Endothelial cell of umbilical vein (primary cell): ENCODE measurements around the gene CNNM3. TPM values are rescaled to one million over a fixed set of nuclear protein-coding genes. Genes with fewer than 3 reads are reported as not detected.

Experiments used
- BruUV-seq: library from RNA; stranded (reverse); fragments of 400-500 nt; replicated peaks from 2 replicates; lab custom pipeline; 2021; lab: Mats Ljungman, UMichigan
- CTCF ChIA-PET: fragments of 300-600, 350-600 bp; sonication (Branson Sonifier 250); formaldehyde crosslinking; loops from one replicate; lab custom pipeline; 2021; ENCODE audit warnings: antibody characterized with exemption, inconsistent platforms; lab: Charles Lee
- POLR2A ChIA-PET: fragments of 300-600, 350-600 bp; sonication (Branson Sonifier 250); formaldehyde crosslinking; loops from one replicate; lab custom pipeline; 2021; ENCODE audit warnings: antibody characterized with exemption, inconsistent platforms; lab: Charles Lee
- DNase-seq: peaks from one replicate; pipeline ENCODE4 v3.0.0-alpha.2; 2011; ENCODE audit warnings: low read depth, low spot score
- FAIRE-seq: peaks from 2 replicates; lab custom pipeline; 2011; peaks lifted over from hg19 to GRCh38; lab: Jason Lieb, UNC
- H2AFZ ChIP-seq: 2 replicates; pipeline ENCODE4 v1.6.0; 2012; ENCODE audit warnings: low read depth, low read length, control low read depth, inconsistent platforms
- H3K27ac ChIP-seq: 2 replicates; pipeline ENCODE4 v1.5.1; 2011; ENCODE audit warnings: low read depth, mild to moderate bottlenecking, control low read depth, low read length, moderate library complexity; ENCODE audit not compliant: insufficient read depth
- H3K27me3 ChIP-seq, 2 experiments: 2 replicates each; pipeline versions ENCODE4 v1.6.0 to v1.6.1; 2011; ENCODE audit warnings: low read length in 2 of 2, mixed read lengths in 1 of 2; ENCODE audit not compliant: control insufficient read depth in 2 of 2, insufficient read depth in 2 of 2
- H3K36me3 ChIP-seq, 2 experiments: 2 replicates in 1 of 2; 3 replicates in 1 of 2; pipeline ENCODE4 v1.5.1; 2011; ENCODE audit warnings: low read length in 2 of 2, mild to moderate bottlenecking in 1 of 2, moderate library complexity in 1 of 2; ENCODE audit not compliant: control insufficient read depth in 2 of 2, insufficient read depth in 2 of 2; ENCODE audit errors: extremely low read depth in 1 of 2
- H3K4me1 ChIP-seq: 3 replicates; pipeline ENCODE4 v1.5.1; 2011; ENCODE audit warnings: mild to moderate bottlenecking, low read length; ENCODE audit not compliant: control insufficient read depth, insufficient read depth; ENCODE audit errors: extremely low read depth
- H3K4me2 ChIP-seq: 2 replicates; pipeline ENCODE4 v1.6.1; 2011; ENCODE audit warnings: low read length, control low read depth, mixed read lengths; ENCODE audit not compliant: insufficient read depth
- H3K4me3 ChIP-seq, 3 experiments: fragments of 200-600 bp in 1 of 3; sonication (generic), shearing (Covaris generic) in 1 of 3; replicated peaks in 1 of 3; 2 replicates each; pipeline ENCODE4 v1.5.1; 2011 to 2016; ENCODE audit warnings: control low read depth in 3 of 3, low read length in 3 of 3, mild to moderate bottlenecking in 2 of 3, inconsistent platforms in 1 of 3, low read depth in 1 of 3, moderate library complexity in 1 of 3; ENCODE audit not compliant: insufficient read depth in 1 of 3
- H3K79me2 ChIP-seq: 2 replicates; pipeline ENCODE4 v1.6.0; 2012; ENCODE audit warnings: low read length, inconsistent platforms; ENCODE audit not compliant: control insufficient read depth, insufficient read depth
- H3K9ac ChIP-seq: replicated peaks from 2 replicates; pipeline ENCODE3; 2011; ENCODE audit warnings: low read length, control low read depth; ENCODE audit not compliant: insufficient read depth; ENCODE audit errors: extremely low read depth
- H3K9me1 ChIP-seq: replicated peaks from 3 replicates; pipeline ENCODE4 v1.6.0; 2011; ENCODE audit warnings: mild to moderate bottlenecking, low read length; ENCODE audit not compliant: control insufficient read depth, insufficient read depth; ENCODE audit errors: extremely low read depth
- H3K9me3 ChIP-seq: replicated peaks from 2 replicates; pipeline ENCODE4 v1.5.1; 2012; ENCODE audit warnings: low read length, inconsistent platforms; ENCODE audit not compliant: control insufficient read depth, insufficient read depth
- H4K20me1 ChIP-seq: replicated peaks from 2 replicates; pipeline ENCODE3; 2011; ENCODE audit warnings: mild to moderate bottlenecking, low read length; ENCODE audit not compliant: control insufficient read depth, insufficient read depth; ENCODE audit errors: extremely low read depth
- CTCF ChIP-seq, 2 donors: IDR thresholded peaks; 1 replicate in 1 of 2; 2 replicates in 1 of 2; pipeline ENCODE4 v1.5.1; 2011; ENCODE audit warnings: low read length in 2 of 2, mild to moderate bottlenecking in 2 of 2, moderate library complexity in 2 of 2, control low read depth in 1 of 2, inconsistent platforms in 1 of 2, low read depth in 1 of 2; ENCODE audit not compliant: insufficient read depth in 1 of 2; ENCODE audit errors: extremely low read depth in 1 of 2
- EZH2 ChIP-seq: IDR thresholded peaks from 2 replicates; pipeline ENCODE4 v1.6.1; 2012; ENCODE audit warnings: borderline replicate concordance, low read depth, mild to moderate bottlenecking, moderate library complexity, low read length, inconsistent platforms; ENCODE audit not compliant: severe bottlenecking
- FOS ChIP-seq: IDR thresholded peaks from 2 replicates; pipeline ENCODE4 v1.6.1; 2011; ENCODE audit warnings: mild to moderate bottlenecking, low read length, moderate library complexity, borderline replicate concordance; ENCODE audit not compliant: insufficient read depth
- GATA2 ChIP-seq: IDR thresholded peaks from 2 replicates; pipeline ENCODE4 v1.7.0; 2011; ENCODE audit warnings: low read depth, mild to moderate bottlenecking, moderate library complexity, mixed read lengths, low read length; ENCODE audit not compliant: insufficient read length, insufficient read depth
- JUN ChIP-seq: IDR thresholded peaks from 2 replicates; pipeline ENCODE4 v1.6.1; 2011; ENCODE audit warnings: borderline replicate concordance, low read depth; ENCODE audit not compliant: insufficient read length, insufficient read depth
- MAX ChIP-seq: IDR thresholded peaks from 2 replicates; pipeline ENCODE4 v1.6.1; 2011; ENCODE audit not compliant: insufficient read depth, insufficient read length
- MYC ChIP-seq: IDR thresholded peaks from one replicate; pipeline ENCODE4 v1.6.1; 2011; ENCODE audit warnings: mild to moderate bottlenecking, low read depth, low read length
- POLR2AphosphoS5 ChIP-seq: IDR thresholded peaks from 2 replicates; pipeline ENCODE4 v1.6.1; 2012; ENCODE audit warnings: low read depth, mild to moderate bottlenecking, control low read depth, low read length, moderate library complexity; ENCODE audit not compliant: insufficient read depth
- dilution Hi-C: fragments of 300-500 bp; cut with MboI; formaldehyde crosslinking; loops from one replicate; pipeline ENCODE4 v1.15.0; 2019; ENCODE audit warnings: low sequenced_read_pairs; ENCODE audit not compliant: extremely low pct_ligation_motif_present
- intact Hi-C: fragments of 100-400 bp; cut with micrococcal nuclease; formaldehyde crosslinking; loops from one replicate; pipeline ENCODE4 v1.10.0; 2022
- polyA plus RNA-seq, 4 experiments: library from polyadenylated mRNA; depleted of rRNA in 3 of 4; stranded (reverse) in 3 of 4; unstranded in 1 of 4; fragments of >200 nt; gene quantifications; 2 replicates each; pipeline versions ENCODE4 v1.2.1 to v1.2.3, GENCODE V29; 2011 to 2012; ENCODE audit warnings: missing spikeins in 1 of 4
- total RNA-seq: library from RNA; stranded (reverse); gene quantifications from 2 replicates; pipeline ENCODE4 v1.2.3, GENCODE V29; 2021

CNNM3 gene
- total and polyA plus RNA-seq, 2 donors (not counting 3 experiments of a cell fraction or from before 2014, with no cell fraction given) = 13.0 to 14.9 TPM

- H3K79me2 ChIP-seq = no peaks in the 10 kb centered on the region
- TF ChIP-seq MYC (no peak), MAX (no peak), JUN (no peak), POLR2AphosphoS5 (no peak), FOS (no peak), EZH2 (no peak), CTCF (IDR thresholded peaks at IDR 0.05; ENCODE audit: extremely low read depth in 1 of 2, insufficient read depth in 1 of 2, low read depth in 1 of 2, low read length in 2 of 2) (no peak), GATA2 (no peak)
- H3K27ac ChIP-seq = no peak overlapping the region
- H3K9me3 ChIP-seq = no peaks in the 10 kb centered on the region
- H2AFZ ChIP-seq = no peak overlapping the region
- no TSS peak for BruUV-seq
- H4K20me1 ChIP-seq = no peaks in the 10 kb centered on the region
- no peaks in the 10 kb centered on the region for H3K9me1 ChIP-seq
- FAIRE-seq (no peak), DNase-seq (no peak)
- ChIA-PET POLR2A (no interaction called here), CTCF (no interaction called here)
- no peak overlapping the region for H3K4me2 ChIP-seq
- intact Hi-C loops (no loop called here), dilution Hi-C loops (no loop called here)
- no peaks in the 10 kb centered on the region for H3K4me1 ChIP-seq
- no peak overlapping the region for H3K4me3 ChIP-seq
- H3K36me3 ChIP-seq = peaks cover 0 to 8% of the 10 kb centered on the region in 2 experiments
- no peak overlapping the region for H3K9ac ChIP-seq
- no peaks in the 10 kb centered on the region for H3K27me3 ChIP-seq
These were observed 21.5 kb downstream of the CNNM3 start for GRCh38 chr2:96837575-96837974.
